Cardiac muscle cell (in vitro differentiated cells and primary cell): ENCODE measurements around the gene CCDC97. TPM values are rescaled to one million over a fixed set of nuclear protein-coding genes. Genes with fewer than 3 reads are reported as not detected.

Source experiments
- DNase-seq, 2 donors: peaks; one replicate each; pipeline versions ENCODE4 v3.0.0 to v3.0.0-alpha.2; 2010 to 2017; ENCODE audit warnings: low read depth in 1 of 2, low spot score in 1 of 2
- H3K27ac ChIP-seq: fragments of 200-600 bp; sonication (generic); 2 replicates; pipeline ENCODE4 v1.5.1; 2016
- H3K27me3 ChIP-seq: fragments of 200-600 bp; sonication (generic); 2 replicates; pipeline ENCODE4 v1.6.0; 2016; ENCODE audit warnings: control low read depth
- H3K36me3 ChIP-seq: fragments of 200-600 bp; sonication (generic); 2 replicates; pipeline ENCODE4 v1.5.1; 2016; ENCODE audit warnings: control low read depth
- H3K4me1 ChIP-seq: fragments of 200-600 bp; sonication (generic); 2 replicates; pipeline ENCODE4 v1.8.1; 2017; ENCODE audit warnings: low read depth, mild to moderate bottlenecking, mixed run types
- H3K4me3 ChIP-seq: fragments of 200-600 bp; sonication (generic); 2 replicates; pipeline ENCODE4 v1.5.1; 2016; ENCODE audit warnings: mild to moderate bottlenecking
- H3K9me3 ChIP-seq: fragments of 200-600 bp; sonication (generic); 2 replicates; pipeline ENCODE4 v1.5.1; 2017; ENCODE audit warnings: low read depth, mild to moderate bottlenecking, control low read depth
- polyA plus RNA-seq: library from polyadenylated mRNA; unstranded; fragments of >200 nt; fragmentation: Nextera tagmentation; extraction: Ambion mirVana; gene quantifications from 2 replicates; pipeline ENCODE4 v1.2.1, GENCODE V29; 2016
- total RNA-seq: library from RNA; depleted of rRNA; stranded (reverse); fragments of >200 nt; gene quantifications from 2 replicates; pipeline ENCODE4 v1.2.3, GENCODE V29; 2016
- TF ChIP-seq, protein P1 (sequence below): IDR thresholded peaks from 2 replicates; pipeline ENCODE4 v1.5.1; 2012; ENCODE audit warnings: low read depth, mild to moderate bottlenecking, low read length

The CCDC97 gene
- total and polyA plus RNA-seq, 2 experiments from 2014 or later = 24.6 to 29.7 TPM

DNA sequence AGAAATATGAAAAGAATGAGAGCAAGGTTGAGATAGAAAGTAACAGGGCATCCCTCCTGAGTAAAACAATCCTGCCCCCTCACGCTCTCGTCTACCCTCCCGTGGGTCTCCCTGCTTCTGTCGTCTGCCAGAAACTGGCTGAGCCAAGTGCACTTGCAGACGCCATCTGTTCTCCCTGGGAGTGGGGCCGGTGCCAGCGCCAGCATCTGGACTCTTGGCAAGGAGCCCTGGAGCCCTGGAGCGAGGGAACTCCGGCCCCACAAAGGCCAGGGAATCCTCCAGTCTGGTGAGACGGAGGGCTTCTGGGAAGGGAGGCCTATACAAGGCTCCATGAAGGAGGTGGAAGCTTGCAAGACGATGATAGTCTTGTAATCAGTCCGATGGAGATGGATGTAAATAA, 64.0 kb downstream of the CCDC97 start:
- Histone ChIP-seq H3K9me3 (no peaks in the 10 kb centered on the region), H3K4me1 (no peaks in the 10 kb centered on the region), H3K27ac (no peak overlapping the region), H3K4me3 (no peak overlapping the region), H3K36me3 (no peaks in the 10 kb centered on the region), H3K27me3 (no peaks in the 10 kb centered on the region)
- DNase-seq = peak in 1 of 2 donors; percentile 97
- TF ChIP-seq, protein P1, sequence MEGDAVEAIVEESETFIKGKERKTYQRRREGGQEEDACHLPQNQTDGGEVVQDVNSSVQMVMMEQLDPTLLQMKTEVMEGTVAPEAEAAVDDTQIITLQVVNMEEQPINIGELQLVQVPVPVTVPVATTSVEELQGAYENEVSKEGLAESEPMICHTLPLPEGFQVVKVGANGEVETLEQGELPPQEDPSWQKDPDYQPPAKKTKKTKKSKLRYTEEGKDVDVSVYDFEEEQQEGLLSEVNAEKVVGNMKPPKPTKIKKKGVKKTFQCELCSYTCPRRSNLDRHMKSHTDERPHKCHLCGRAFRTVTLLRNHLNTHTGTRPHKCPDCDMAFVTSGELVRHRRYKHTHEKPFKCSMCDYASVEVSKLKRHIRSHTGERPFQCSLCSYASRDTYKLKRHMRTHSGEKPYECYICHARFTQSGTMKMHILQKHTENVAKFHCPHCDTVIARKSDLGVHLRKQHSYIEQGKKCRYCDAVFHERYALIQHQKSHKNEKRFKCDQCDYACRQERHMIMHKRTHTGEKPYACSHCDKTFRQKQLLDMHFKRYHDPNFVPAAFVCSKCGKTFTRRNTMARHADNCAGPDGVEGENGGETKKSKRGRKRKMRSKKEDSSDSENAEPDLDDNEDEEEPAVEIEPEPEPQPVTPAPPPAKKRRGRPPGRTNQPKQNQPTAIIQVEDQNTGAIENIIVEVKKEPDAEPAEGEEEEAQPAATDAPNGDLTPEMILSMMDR = no peak

Other genes starting within 250 kb of the CCDC97 start
- not detected in 2 replicates for gene CYP2A13, start 221.7 kb upstream of the CCDC97 start, total RNA-seq
- gene CYP2A13, start 221.7 kb upstream of the CCDC97 start, polyA plus RNA-seq = not detected in 2 replicates
- not detected in 2 replicates for gene CYP2F1, start 195.7 kb upstream of the CCDC97 start, total RNA-seq
- gene CYP2F1, start 195.7 kb upstream of the CCDC97 start, polyA plus RNA-seq = not detected in 2 replicates
- gene CYP2S1, start 117.0 kb upstream of the CCDC97 start, total RNA-seq = 1.7 and 1.8 TPM in 2 replicates
- gene CYP2S1, start 117.0 kb upstream of the CCDC97 start, polyA plus RNA-seq = 0.60 and 2.3 TPM in 2 replicates
- 62.7 and 68.5 TPM in 2 replicates for gene AXL, start 90.9 kb upstream of the CCDC97 start, total RNA-seq
- gene AXL, start 90.9 kb upstream of the CCDC97 start, polyA plus RNA-seq = 16.6 and 26.2 TPM in 2 replicates
- 159 and 195 TPM in 2 replicates for gene HNRNPUL1, start 45.8 kb upstream of the CCDC97 start, total RNA-seq
- gene HNRNPUL1, start 45.8 kb upstream of the CCDC97 start, polyA plus RNA-seq = 148 and 216 TPM in 2 replicates
- gene TGFB1, start 43.8 kb downstream of the CCDC97 start, total RNA-seq = 19.4 and 32.6 TPM in 2 replicates
- 34.8 and 52.3 TPM in 2 replicates for gene TGFB1, start 43.8 kb downstream of the CCDC97 start, polyA plus RNA-seq
- gene B9D2, start 54.0 kb downstream of the CCDC97 start, total RNA-seq = 5.3 and 7.8 TPM in 2 replicates
- 10.8 and 10.9 TPM in 2 replicates for gene B9D2, start 54.0 kb downstream of the CCDC97 start, polyA plus RNA-seq
- 16.8 and 21.8 TPM in 2 replicates for gene TMEM91, start 66.4 kb downstream of the CCDC97 start, total RNA-seq
- 14.5 and 18.1 TPM in 2 replicates for gene TMEM91, start 66.4 kb downstream of the CCDC97 start, polyA plus RNA-seq
- gene EXOSC5, start 87.2 kb downstream of the CCDC97 start, total RNA-seq = 24.5 and 31.4 TPM in 2 replicates
- 40.6 and 53.0 TPM in 2 replicates for gene EXOSC5, start 87.2 kb downstream of the CCDC97 start, polyA plus RNA-seq
- gene BCKDHA, start 87.6 kb downstream of the CCDC97 start, total RNA-seq = 127 and 166 TPM in 2 replicates
- 151 and 200 TPM in 2 replicates for gene BCKDHA, start 87.6 kb downstream of the CCDC97 start, polyA plus RNA-seq
- gene B3GNT8, start 117.2 kb downstream of the CCDC97 start, total RNA-seq = 4.9 and 6.8 TPM in 2 replicates
- 4.8 and 5.9 TPM in 2 replicates for gene B3GNT8, start 117.2 kb downstream of the CCDC97 start, polyA plus RNA-seq
- 78.5 and 110 TPM in 2 replicates for gene DMAC2, start 129.7 kb downstream of the CCDC97 start, total RNA-seq
- 126 and 137 TPM in 2 replicates for gene DMAC2, start 129.7 kb downstream of the CCDC97 start, polyA plus RNA-seq
- not detected in 2 replicates for gene ERICH4, start 133.0 kb downstream of the CCDC97 start, total RNA-seq
- gene ERICH4, start 133.0 kb downstream of the CCDC97 start, polyA plus RNA-seq = not detected in 2 replicates